Ascending aorta (tissue), 2 donors: Measurements from ENCODE around the gene CCT7. TPM values are rescaled to one million over a fixed set of nuclear protein-coding genes. Genes with fewer than 3 reads are reported as not detected.

Source experiments
- DNase-seq, 2 donors: peaks; one replicate each; pipeline ENCODE4 v3.0.0-alpha.2; 2019; ENCODE audit warnings: low spot score in 2 of 2
- H3K27ac ChIP-seq, 2 donors: fragments of 200-600 bp; sonication (generic); one replicate each; pipeline ENCODE4 v1.5.1; 2016 to 2017; ENCODE audit warnings: mild to moderate bottlenecking in 1 of 2
- H3K27me3 ChIP-seq: fragments of 200-600 bp; sonication (generic); one replicate; pipeline ENCODE4 v1.5.1; 2017
- H3K36me3 ChIP-seq, 2 donors: fragments of 200-600 bp; sonication (generic); one replicate each; pipeline ENCODE4 v1.5.1; 2016
- H3K4me1 ChIP-seq, 2 donors: fragments of 200-600 bp; sonication (generic); one replicate each; pipeline ENCODE4 v1.5.1; 2016 to 2017; ENCODE audit warnings: mild to moderate bottlenecking in 1 of 2
- H3K4me3 ChIP-seq, 2 donors: fragments of 200-600 bp; sonication (generic); one replicate each; pipeline ENCODE4 v1.5.1; 2016 to 2017; ENCODE audit warnings: mild to moderate bottlenecking in 1 of 2
- H3K9me3 ChIP-seq, 2 donors: fragments of 200-600 bp; sonication (generic); one replicate each; pipeline ENCODE4 v1.5.1; 2016
- intact Hi-C: fragments of 100-400 bp; cut with DNase I; formaldehyde crosslinking; loops from one replicate; pipeline ENCODE4 v1.15.1; 2023
- total RNA-seq: library from RNA; depleted of rRNA; stranded (reverse); fragments of >200 nt; gene quantifications from one replicate; pipeline ENCODE4 v1.1.0, GENCODE V29; 2016
- TF ChIP-seq, protein P1 (sequence below), 3 experiments: fragments of 200-600 bp in 2 of 3; fragments of 450-650 bp in 1 of 3; sonication (generic) in 2 of 3; IDR thresholded peaks; one replicate each; pipeline ENCODE4 v1.5.1; 2016 to 2019; ENCODE audit warnings: antibody characterized with exemption in 3 of 3, mild to moderate bottlenecking in 1 of 3, moderate library complexity in 1 of 3

The CCT7 gene
- total RNA-seq, 1 donor from 2014 or later = 226 TPM

DNA sequence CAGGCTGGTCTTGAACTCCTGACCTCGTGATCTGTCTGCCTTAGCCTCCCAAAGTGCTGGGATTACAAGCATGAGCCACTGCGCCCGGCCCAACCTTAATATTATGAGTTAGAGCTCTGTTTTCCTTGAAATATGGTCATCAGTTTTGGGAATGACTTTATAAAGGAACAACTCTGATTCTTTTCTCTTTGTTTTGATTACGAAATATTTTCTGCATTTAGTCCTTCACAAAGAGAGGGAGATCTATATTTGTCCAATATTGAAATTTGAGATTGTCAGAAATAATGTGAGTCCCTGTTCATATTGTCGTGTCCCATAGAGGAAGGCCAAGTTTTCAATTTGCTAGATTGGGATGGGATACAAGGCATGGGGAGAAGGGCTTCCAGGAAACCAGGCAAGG is 16.9 kb upstream of the CCT7 start:
- H3K9me3 ChIP-seq = no peaks in the 10 kb centered on the region
- H3K36me3 ChIP-seq = peaks cover 13 to 28% of the 10 kb centered on the region in 2 donors
- H3K4me1 ChIP-seq = peaks cover 0 to 16% of the 10 kb centered on the region in 2 donors
- DNase-seq = no peak
- TF ChIP-seq, protein P1, sequence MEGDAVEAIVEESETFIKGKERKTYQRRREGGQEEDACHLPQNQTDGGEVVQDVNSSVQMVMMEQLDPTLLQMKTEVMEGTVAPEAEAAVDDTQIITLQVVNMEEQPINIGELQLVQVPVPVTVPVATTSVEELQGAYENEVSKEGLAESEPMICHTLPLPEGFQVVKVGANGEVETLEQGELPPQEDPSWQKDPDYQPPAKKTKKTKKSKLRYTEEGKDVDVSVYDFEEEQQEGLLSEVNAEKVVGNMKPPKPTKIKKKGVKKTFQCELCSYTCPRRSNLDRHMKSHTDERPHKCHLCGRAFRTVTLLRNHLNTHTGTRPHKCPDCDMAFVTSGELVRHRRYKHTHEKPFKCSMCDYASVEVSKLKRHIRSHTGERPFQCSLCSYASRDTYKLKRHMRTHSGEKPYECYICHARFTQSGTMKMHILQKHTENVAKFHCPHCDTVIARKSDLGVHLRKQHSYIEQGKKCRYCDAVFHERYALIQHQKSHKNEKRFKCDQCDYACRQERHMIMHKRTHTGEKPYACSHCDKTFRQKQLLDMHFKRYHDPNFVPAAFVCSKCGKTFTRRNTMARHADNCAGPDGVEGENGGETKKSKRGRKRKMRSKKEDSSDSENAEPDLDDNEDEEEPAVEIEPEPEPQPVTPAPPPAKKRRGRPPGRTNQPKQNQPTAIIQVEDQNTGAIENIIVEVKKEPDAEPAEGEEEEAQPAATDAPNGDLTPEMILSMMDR (IDR thresholded peaks at IDR 0.05) = no peak
- H3K27me3 ChIP-seq = no peaks in the 10 kb centered on the region
- intact Hi-C loops = loop anchor here (10.0 kb wide), 1 partner anchor 392 kb away; the partner anchor contains the start of gene EXOC6B
- H3K4me3 ChIP-seq = no peak overlapping the region
- H3K27ac ChIP-seq = no peak overlapping the region

DNA sequence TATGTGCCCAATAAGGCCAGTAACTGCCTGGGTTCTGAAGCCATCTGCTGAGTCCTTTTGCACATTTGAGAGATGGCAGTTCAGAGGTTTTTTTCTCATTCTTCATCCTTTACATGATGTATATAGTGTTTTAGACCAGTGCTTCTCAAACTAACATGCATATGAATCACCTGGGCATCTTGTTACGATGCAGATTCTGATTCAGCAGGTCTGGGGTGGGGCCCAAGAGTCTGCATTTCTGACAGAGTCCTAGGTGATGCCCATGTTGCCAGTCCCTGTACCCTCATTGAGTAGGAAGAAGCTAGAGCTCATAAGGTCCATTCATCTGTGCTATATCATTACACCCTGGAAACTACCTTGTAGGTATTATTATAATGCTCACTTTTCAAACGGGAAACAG is 16.3 kb upstream of the CCT7 start:
- peaks cover 19 to 34% of the 10 kb centered on the region in 2 donors for H3K36me3 ChIP-seq
- no peaks in the 10 kb centered on the region for H3K27me3 ChIP-seq
- H3K4me3 ChIP-seq = no peak overlapping the region
- TF ChIP-seq, protein P1 (IDR thresholded peaks at IDR 0.05) = no peak
- peaks cover 0 to 13% of the 10 kb centered on the region in 2 donors for H3K4me1 ChIP-seq
- intact Hi-C loops = loop anchor here (10.0 kb wide), 1 partner anchor 393 kb away; the partner anchor contains the start of gene EXOC6B
- no peak overlapping the region for H3K27ac ChIP-seq
- no peaks in the 10 kb centered on the region for H3K9me3 ChIP-seq
- DNase-seq = no peak

DNA sequence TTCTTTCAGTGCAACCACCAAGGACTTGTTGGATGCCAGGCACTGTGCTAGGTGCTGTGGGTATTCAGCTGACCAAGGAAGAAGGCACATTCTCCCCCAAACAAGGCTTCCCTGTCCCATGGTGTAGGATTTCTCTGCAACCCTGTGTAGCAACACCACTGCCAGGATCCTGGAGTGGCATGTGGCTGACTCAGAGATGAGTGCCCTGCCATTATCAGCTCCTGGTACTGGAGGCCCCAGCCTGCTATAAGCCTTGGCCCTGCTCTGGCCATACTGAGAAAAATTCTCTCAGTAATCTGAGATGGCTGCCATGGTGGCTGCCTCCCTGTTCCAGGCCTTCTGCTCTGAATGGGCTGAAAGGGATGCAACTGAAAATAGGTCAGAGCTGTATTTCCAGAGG is 15.8 kb upstream of the CCT7 start:
- Histone ChIP-seq H3K27me3 (no peaks in the 10 kb centered on the region), H3K9me3 (no peaks in the 10 kb centered on the region), H3K4me1 (peaks cover 0 to 10% of the 10 kb centered on the region in 2 donors), H3K27ac (no peak overlapping the region), H3K4me3 (no peak overlapping the region), H3K36me3 (peaks cover 24 to 39% of the 10 kb centered on the region in 2 donors)
- intact Hi-C loops = loop anchor here (10.0 kb wide), 1 partner anchor 393 kb away; the partner anchor contains the start of gene EXOC6B
- no peak for DNase-seq
- TF ChIP-seq, protein P1 (IDR thresholded peaks at IDR 0.05) = no peak

DNA sequence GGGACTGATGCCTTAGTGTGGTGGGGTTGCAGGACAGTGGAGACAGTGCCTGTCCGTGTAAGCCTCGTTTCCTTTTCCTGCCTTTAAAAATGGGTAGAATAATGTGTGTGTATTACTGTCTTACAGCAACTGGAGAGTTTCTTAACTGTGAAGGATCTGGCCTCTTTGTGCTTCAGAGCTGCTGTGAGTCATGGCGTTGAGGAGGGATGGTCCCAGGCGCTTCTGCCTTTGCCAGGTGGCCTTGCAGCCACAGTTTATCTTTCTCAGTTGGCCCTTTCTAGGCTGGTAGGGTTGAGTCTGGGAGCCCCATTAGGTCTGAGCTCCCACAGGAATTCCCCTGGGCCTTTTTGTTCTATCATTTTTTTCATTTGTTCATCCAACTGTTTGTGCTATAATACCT is 10.3 kb upstream of the CCT7 start:
- H3K9me3 ChIP-seq = no peaks in the 10 kb centered on the region
- TF ChIP-seq, protein P1 (IDR thresholded peaks at IDR 0.05) = no peak
- intact Hi-C loops = no loop called here
- no peaks in the 10 kb centered on the region for H3K4me1 ChIP-seq
- peaks cover 51 to 73% of the 10 kb centered on the region in 2 donors for H3K36me3 ChIP-seq
- H3K27me3 ChIP-seq = no peaks in the 10 kb centered on the region
- no peak overlapping the region for H3K4me3 ChIP-seq
- no peak overlapping the region for H3K27ac ChIP-seq
- DNase-seq = no peak

DNA sequence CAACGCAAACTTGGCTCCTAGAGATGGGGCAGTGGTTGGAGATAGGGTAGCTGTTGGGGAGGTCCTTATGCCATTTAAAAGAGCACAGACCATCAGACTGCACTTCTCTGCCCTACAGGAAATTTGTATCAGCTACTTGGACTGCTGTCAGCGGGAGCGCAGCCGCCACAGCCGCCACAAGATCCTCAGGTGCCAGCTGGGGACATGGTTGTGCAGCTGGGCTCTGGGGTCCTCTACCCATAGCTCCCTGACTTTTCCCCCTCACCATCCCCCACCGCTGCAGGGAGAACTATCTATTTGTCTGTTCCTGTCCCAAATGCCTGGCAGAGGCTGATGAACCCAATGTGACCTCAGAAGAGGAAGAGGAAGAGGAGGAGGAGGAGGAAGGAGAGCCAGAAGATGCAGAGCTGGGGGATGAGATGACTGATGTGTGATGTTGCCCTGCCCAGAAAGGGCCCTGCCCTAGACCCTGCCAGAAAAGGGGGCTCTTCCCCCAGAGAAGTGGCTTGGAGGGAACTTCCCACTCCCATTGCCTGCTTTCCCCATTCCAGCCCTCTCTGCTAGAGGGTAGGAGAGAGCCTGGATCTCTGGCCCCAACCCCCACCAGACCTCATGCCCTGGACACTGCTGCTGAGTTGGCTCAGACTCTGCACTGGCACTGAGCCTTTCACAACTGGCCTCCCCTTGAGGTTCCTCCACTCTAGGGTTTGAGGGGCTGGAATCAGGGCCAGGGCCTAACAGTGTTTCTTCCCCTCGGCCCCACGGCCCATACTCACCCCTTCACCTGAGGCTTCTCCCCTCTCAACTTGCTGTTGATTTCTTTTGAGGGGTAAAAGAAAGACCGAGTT is 8.4 kb upstream of the CCT7 start:
- Histone ChIP-seq H3K9me3 (no peaks in the 10 kb centered on the region), H3K27me3 (no peaks in the 10 kb centered on the region), H3K27ac (no peak overlapping the region), H3K36me3 (peaks cover 49 to 70% of the 10 kb centered on the region in 2 donors), H3K4me1 (no peaks in the 10 kb centered on the region), H3K4me3 (no peak overlapping the region)
- DNase-seq = no peak
- intact Hi-C loops = no loop called here
- TF ChIP-seq, protein P1 (IDR thresholded peaks at IDR 0.05) = no peak
